H1 (cell line): ENCODE data around the gene RSF1. TPM values are rescaled to one million over a fixed set of nuclear protein-coding genes. Genes with fewer than 3 reads are reported as not detected.

ENCODE experiments used
- CEBPB ChIP-seq: IDR thresholded peaks from 2 replicates; pipeline ENCODE4 v1.6.1; 2012; ENCODE audit warnings: low read depth, low read length
- CTBP2 ChIP-seq: IDR thresholded peaks from 2 replicates; pipeline ENCODE4 v1.7.0; 2011; ENCODE audit warnings: borderline replicate concordance, mild to moderate bottlenecking, moderate library complexity, mixed read lengths, low read length; ENCODE audit not compliant: insufficient read depth, insufficient read length
- FOSL1 ChIP-seq: IDR thresholded peaks from 2 replicates; pipeline ENCODE4 v1.6.1; 2011; ENCODE audit warnings: mild to moderate bottlenecking, low read depth, low read length, moderate library complexity; ENCODE audit not compliant: insufficient read depth
- MAX ChIP-seq: IDR thresholded peaks from 2 replicates; pipeline ENCODE4 v1.6.1; 2012; ENCODE audit warnings: inconsistent platforms
- TAF7 ChIP-seq: optimal IDR thresholded peaks from 2 replicates; pipeline ENCODE3; 2011; ENCODE audit warnings: low read depth, mild to moderate bottlenecking, inconsistent platforms, low read length, moderate library complexity, borderline replicate concordance
- polyA plus RNA-seq, 7 experiments: library from polyadenylated mRNA; depleted of rRNA in 3 of 7; stranded (reverse) in 5 of 7; unstranded in 2 of 7; fragments of >200 nt in 5 of 7; fragments of 200-250 nt in 2 of 7; gene quantifications; 1 replicate in 5 of 7; 2 replicates in 1 of 7; 4 replicates in 1 of 7; pipeline versions ENCODE4 v1.2.1 to v1.2.3, GENCODE V29; 2011 to 2013; ENCODE audit warnings: missing spikeins in 2 of 7, mixed read lengths in 2 of 7
- total RNA-seq: library from RNA; stranded (reverse); fragmentation: NEBNext Ultra II Directional; extraction: Animal tissue kit (Norgen Biotek cat#: 25700); gene quantifications from 2 replicates; pipeline ENCODE4 v1.2.1, GENCODE V29; 2021

RSF1 gene
- total and polyA plus RNA-seq, 2 of the 8 experiments (the other 6 are each of a cell fraction or from before 2014, with no cell fraction given): 17.8 to 87.9 TPM

- TF ChIP-seq FOSL1: no peak
- TF ChIP-seq MAX: no peak
- no peak for TF ChIP-seq CTBP2
- TF ChIP-seq CEBPB: no peak
- no peak for TF ChIP-seq TAF7
- TF ChIP-seq, all 59 proteins: peak for 0
Observed at GRCh38 chr11:77669848-77670511, 150.5 kb downstream of the RSF1 start (continued).
